Sigmoid colon (tissue), 4 donors: ENCODE measurements around the gene NLGN3.

Source experiments
- CTCF ChIP-seq, 4 experiments: fragments of 450-650 bp in 3 of 4; fragments of 200-600 bp in 1 of 4; IDR thresholded peaks; one replicate each; pipeline ENCODE4 v1.5.1; 2016 to 2019; ENCODE audit warnings: antibody characterized with exemption in 4 of 4, mild to moderate bottlenecking in 3 of 4, moderate library complexity in 2 of 4
- EP300 ChIP-seq, 4 donors: sonication (generic); formaldehyde crosslinking; IDR thresholded peaks; one replicate each; pipeline ENCODE4 v1.6.1; 2017; ENCODE audit warnings: antibody characterized with exemption in 4 of 4
- POLR2A ChIP-seq, 2 donors: fragments of 450-650 bp; IDR thresholded peaks; one replicate each; pipeline ENCODE4 v1.6.1; 2016; ENCODE audit warnings: antibody characterized with exemption in 2 of 2, mild to moderate bottlenecking in 2 of 2, moderate library complexity in 2 of 2
- POLR2AphosphoS5 ChIP-seq, 4 donors: sonication (generic); formaldehyde crosslinking; IDR thresholded peaks; one replicate each; pipeline ENCODE4 v1.6.1; 2017; ENCODE audit warnings: antibody characterized with exemption in 4 of 4

- TF ChIP-seq CTCF (IDR thresholded peaks at IDR 0.05) (no peak), POLR2A (IDR thresholded peaks at IDR 0.05) (no peak), POLR2AphosphoS5 (IDR thresholded peaks at IDR 0.05) (no peak), EP300 (IDR thresholded peaks at IDR 0.05) (no peak)
These were observed 47.9 kb upstream of the NLGN3 start for GRCh38 chrX:71096760-71097032.
